Esophagus muscularis mucosa (tissue), 3 donors: ENCODE results near the gene GRIK3.

Experiments
- EP300 ChIP-seq: sonication (generic); formaldehyde crosslinking; IDR thresholded peaks from one replicate; pipeline ENCODE4 v1.6.1; 2017; ENCODE audit warnings: antibody characterized with exemption
- POLR2A ChIP-seq: fragments of 450-650 bp; IDR thresholded peaks from one replicate; pipeline ENCODE4 v1.6.1; 2017; ENCODE audit warnings: antibody characterized with exemption, moderate library complexity, mild to moderate bottlenecking, low read depth
- POLR2AphosphoS5 ChIP-seq, 2 donors: sonication (generic); formaldehyde crosslinking; IDR thresholded peaks; one replicate each; pipeline ENCODE4 v1.6.1; 2017; ENCODE audit warnings: antibody characterized with exemption in 2 of 2

DNA sequence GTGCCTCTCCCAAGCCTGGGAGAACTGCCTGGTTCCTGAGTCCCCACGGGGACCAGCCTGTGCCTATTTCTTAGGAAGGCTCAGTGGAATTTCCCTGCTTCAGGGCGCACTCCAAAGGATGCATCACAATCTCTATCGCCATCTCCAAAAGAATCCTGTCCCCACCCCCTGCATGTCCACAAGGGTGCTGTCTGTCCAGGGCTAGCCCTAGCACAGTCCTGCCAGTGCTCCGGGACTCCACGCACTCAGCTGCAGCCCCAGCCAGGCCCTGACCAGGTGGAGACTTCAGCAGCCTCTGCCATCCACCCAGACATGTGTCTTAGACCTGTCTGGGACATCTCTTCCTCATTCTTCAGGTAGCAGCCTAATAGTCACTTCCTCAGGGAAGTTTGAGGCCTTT is 199.7 kb downstream of the GRIK3 start:
- TF ChIP-seq POLR2A (no peak), EP300 (no peak), POLR2AphosphoS5 (IDR thresholded peaks at IDR 0.05) (no peak)
